NCI-H2029 (cell line): ENCODE measurements around the gene RTL10.
"Not testable (repeated sequence)": the region's sequence is repeated elsewhere in the genome, so short reads cannot be mapped to it uniquely, and the experiment has no call there.

Source experiments
- DNase-seq: peaks from one replicate; lab custom pipeline; 2025; lab: John Stamatoyannopoulos, UW

RTL10 gene

DNA sequence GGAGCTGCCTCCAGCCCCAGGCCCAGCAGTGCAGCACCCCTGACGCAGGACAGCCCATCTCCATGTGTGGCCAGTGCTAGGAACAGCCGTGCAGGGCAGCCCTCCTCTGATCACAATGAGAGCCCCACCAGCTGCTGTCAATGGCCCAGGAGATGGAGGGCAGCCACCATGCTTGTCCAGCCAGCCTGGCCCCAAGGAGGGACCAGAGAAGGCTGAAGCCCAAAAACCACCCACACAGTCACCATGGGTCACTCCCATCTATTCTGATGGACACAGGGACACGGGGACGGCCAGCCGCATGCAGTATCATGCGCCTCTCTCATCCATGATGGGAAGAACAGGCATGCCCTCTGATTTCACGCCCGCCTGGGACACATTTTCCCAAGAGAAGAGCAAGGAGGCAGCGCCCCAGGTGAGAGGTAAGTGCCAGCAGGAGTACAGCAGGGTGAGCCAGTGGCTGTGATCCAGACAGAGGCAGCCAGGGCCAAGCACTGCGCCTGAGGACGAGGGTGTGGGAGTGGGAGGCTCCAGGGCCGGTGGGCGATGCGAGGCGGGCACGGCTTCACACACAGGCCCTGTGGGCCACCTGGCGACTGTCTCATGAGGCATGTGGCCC, 33.6 kb upstream of the RTL10 start:
- DNase-seq, result no peak

DNA sequence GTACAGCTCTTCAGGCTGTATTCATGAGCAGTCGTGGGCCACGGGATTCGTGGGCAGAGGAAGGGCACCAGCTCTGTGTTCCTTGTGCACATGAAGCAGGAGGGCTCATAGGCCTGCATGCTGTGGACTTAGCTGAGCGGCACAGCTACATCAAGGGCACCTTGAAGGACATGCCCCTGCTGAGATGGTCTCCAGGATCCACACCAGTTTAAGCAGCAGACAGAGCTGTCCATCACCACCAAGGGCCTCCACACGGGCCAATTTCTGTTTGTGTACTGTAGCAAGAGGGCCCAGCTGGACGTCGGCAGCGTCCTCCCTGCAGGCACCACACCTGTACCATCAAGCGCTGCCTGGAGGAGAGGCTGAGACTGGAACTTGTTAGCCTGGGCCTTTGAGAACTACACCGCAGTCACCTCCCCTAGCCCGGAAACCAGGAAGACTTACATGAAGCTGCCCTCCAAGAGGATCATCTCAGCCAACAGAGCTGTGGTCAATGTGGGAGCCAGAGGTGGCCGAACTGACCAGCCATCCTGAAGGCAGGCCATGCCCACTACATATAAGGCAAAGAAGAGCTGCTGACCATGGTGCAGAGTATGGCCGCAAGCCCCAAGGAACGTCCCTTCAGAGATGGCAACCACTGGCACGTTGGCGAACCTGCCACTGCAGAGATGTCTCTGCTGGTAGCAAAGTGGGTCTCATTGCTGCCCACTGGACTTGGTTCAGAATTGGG, 32.7 kb upstream of the RTL10 start:
- DNase-seq, result no peak

DNA sequence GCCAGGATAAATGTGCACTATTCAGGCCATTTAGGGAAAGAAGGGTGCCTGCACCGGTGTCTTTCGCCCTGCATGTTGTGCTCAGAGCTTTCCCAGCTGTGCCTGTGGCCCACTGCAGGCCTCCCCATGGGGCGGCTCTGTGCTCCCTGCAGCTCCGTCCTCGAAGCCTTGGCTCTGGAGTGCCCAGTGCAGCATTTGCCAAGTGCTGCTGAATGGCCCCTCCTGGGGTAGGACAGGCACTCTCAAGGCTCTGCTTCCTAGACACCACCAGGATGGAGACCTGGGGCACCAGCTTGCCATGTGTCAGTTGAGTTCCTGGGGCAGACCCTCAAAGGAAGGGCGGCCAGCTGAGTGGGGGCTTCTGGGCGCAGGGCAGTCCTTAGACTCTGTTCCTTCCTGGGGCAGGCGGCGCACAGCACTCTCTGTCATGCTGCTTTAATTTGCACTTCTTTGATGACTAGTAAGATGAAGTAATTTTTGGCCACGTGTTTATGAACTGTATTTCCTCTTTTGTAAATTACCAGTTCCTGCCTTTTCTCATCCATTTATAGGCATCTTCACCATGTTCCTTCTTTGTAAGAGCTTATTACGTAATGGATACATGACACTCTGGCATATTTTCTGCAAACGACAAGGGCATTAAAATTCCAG, 32.1 kb upstream of the RTL10 start:
- peak; percentile 90 for DNase-seq

DNA sequence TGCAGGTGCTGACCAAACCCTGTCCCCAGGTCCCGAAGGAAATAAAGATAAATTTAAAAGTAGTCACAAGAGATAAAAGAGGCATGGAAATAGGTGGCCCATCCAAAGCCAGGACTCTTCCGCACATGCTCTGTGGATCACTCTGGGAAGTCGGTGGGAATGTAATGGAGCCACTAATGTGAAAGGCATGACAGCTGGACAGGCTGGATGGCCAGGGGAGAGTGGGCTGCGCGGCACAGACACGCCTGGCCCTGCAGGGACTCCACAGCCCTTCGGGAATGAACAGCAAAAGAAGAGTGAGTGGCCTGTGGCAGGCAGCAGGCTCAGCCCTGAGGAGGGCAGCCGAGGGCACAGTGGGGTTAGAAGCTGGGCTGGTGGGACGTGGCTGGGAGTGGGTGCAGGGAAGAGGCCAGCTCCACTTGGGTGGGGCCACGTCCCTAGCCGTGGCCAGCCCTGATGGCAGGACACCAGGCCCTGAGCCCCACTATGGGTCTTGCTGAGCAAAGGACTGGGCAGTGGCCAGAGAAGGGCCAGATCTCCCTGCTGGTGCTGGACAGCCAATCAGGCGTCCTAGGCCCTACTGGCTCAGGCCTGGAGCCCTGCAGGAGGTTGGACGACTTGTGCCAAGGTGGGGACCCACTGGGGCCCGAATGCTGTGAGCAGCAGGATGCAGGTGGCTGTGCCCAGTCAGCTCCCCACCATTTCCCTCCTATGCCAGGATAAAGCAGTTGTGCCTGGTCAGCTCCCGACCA, 31.3 kb upstream of the RTL10 start:
- no peak for DNase-seq

DNA sequence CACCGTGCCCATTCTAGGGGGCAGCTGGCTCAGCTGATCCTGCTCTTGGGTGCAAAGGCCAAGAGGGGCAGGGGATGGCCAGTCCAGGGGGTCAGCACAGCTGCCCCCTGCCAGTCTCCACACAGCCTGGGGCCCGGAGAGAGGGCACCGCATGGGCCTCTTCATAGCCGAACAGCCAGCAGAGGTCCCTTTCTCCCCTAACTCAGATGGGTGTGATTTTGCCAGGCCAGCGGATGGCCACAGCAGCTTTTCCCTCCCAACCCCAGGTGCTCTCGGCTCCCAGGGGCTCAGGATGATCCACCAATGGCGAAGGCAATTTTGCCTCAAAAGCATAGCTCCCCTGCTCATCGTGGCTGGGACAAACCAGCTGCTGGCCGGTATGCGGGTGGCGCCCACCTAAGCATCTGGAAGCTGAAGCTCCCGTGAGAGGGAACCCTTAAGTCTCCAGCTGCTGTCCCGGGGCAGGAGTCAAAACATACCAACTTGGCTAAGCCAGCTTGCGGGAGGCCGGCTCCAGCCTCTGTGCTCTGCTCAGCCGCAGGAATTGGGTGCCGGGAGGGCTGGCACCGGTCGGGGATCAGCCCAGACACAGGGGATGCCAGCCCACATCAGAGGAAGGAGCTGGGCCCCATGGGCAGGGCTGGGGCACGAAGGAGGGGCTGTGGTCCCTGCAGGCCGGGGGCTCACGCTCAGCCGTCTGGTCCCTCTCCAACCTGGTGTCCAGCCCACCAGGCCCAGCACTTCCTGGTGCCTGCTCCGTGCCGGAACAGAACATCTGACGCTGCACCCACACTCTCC, 30.5 kb upstream of the RTL10 start:
- no peak for DNase-seq

DNA sequence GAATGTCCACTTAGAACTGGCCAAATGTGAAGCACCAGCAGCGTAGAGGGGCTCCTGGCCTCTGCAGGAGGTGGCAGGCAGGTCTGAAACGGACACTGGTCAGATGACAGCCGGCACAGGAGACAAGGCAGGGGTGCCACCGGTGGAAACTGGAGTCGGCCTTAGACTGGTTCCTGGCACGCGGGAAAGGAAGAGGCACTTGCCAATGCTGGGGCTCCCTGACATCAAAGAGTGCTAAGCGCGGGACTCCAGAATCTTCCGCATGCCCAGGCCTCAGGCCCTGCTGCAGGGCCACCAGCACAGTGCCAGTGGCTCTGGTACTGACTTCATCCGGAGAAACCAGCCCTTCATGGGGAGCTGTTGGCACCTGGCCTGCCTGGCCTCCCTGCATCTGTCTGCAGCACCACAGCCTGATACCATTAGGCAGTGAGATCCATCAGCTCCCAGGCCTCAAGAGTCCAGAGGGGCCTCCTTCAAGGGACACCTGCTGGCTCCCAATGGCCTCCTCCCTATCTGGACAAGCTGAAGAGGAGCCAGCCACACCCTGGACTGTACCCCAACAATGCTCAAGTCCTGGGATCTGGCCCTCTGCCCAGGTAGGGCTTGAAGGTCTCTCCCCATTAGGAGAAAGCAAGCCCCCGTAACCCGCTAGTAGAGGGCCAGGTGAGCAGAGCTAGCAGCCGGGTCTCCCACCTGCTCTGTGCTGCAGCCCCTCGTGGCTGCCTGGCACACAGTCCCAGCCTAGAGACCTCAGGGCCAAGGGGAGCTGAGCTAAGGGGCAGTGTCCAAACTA, 29.7 kb upstream of the RTL10 start:
- no peak for DNase-seq

DNA sequence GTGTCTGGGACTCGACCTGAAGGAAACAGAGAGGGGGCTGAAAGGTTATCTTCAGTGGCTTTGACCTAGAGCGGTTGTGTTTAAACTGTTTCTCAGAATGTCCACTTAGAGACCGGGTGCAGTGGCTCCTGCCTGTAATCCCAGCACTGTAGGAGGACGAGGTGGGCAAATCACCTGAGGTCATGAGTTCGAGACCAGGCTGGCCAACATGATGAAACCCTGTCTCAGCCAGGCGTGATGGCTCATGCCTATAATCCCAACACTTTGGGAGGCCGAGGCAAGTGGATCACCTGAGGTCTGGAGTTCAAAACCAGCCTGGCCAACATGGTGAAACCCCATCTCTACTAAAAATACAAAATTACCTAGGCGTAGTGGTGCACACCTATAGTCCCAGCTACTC, 28.8 kb upstream of the RTL10 start:
- DNase-seq, result not testable (repeated sequence)

DNA sequence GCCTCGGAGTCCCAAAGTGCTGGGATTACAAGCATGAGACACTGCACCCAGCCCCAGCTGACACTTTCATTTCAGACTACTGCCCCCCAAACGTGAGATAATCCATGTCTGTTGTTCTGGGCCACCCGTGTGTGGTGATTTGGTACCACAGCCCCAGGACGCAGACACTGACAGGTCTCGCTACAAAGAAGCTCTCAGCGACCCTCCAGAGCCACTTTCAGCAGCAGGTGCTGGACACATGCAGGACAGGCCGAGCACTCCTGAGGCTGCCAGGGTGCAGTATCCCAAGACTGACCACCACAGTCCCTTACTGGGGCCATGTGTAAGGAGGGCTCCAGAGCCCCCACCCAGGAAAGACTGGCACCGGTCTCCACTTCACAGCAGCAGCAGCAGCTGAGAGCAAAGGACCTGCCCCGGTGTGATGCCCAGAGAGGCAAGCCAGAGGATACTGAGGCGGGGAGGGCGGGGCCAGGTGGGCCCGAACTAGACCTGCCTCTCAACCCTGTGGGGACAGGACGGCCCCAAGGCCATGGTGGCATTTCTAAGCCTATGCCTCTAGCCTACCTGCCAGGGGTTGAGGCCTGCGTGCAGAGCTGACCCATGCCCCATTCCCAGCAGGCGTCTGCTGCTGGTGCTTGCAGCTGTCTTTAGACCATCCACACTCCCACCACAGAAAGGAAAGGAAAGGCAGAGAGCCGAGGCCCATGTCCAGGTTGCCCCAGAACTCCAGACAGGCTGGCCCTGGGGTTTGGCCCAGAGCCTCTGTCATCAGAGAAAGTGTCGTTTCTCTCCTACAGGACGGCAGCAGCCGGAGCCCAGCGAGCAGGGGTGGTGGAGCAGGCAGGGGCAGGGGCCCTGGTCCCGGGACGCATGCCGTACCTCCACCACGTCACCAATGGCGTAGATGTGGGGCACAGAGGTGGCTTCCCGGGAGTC, 28.0 kb upstream of the RTL10 start:
- no peak for DNase-seq

DNA sequence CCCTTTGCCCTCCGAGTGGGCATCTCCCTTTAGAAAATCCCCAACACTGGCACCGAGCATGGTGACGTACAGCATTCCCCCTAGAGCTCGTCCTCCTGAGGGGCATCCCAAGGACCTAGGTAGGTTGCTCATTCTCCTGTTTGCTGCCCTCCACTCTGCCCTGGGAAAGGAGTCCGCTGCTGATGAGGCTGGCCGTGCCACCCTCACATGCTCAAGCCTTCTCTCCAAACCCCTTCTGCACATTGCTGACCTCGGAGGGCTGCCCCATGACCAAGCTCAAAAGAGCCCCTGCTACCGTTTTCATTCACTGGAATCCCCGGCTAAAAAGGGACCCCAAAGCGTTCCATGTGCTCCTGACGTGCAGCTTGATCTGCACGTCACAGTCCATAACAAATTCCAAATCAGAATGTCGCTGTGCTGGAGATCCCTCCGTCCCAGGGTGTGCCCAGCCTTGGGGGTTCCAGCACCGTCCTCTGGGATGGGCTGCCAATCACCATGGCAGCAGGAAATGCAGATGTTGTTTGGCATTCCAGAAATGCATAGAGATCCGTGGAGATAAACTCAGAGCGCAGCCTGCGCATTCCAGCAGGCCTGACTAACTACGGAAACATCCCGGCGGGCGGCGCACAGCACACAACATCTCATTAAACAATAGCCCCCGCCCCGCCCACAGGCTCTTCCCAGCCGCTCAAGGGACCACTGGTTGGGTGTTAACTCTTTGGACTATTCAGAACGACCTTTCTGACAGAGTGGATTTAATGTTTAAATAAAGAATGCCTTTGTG, 26.3 kb upstream of the RTL10 start:
- DNase-seq, result no peak

DNA sequence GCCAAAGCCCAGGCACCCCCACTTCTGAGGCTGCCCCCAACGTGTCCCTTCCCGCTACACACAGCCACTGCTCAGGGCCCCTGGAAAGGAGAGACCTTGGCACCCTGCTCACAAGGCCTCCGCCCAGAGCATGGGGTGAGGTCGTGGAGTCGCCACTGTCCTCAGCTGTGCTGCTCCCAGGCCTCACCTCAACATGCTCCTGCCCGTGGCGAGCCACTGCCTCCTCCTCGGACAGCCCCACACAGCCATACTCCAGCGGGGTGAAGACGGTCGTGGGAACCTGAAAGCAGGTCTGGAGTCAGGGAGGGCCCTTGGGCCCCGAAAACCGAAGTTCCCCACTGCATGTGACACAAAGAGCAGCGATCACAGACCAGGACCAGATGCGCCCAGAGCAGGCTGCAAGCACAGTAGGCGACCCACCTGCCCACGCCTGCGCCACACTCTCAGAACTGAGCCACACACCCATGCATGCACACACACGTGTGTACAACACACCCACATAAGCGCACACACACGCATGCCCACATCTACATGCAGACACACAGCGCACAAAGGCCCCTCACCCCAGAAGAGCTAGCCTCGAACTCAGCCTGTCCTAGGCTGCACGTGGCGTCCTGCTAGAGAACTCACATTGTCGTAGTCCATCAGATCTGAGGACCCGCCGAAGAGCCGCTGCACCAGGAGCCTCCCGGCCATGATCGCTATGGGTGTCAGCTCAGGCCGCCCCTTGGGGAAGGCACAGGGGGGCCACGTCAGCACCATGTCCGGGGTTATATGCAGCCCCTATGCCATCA, 25.5 kb upstream of the RTL10 start:
- DNase-seq, result no peak

DNA sequence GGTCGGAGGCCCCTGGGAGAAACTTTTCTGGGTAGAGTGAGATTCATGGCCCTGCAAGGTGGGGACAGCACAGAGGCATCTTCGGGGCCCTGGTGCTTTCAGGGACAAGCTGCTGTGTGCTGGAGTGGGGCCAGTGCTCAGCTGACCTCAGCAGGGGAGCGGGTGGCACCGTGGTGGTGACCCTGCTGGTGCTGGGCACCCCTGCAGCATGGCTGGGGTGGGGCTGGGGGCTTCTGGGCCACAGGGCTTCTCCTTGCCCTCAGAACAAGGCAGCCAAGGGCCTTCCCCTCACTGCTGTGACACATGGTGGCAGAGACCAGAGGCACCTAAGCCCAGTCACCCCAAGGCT, 24.9 kb upstream of the RTL10 start:
- no peak for DNase-seq

DNA sequence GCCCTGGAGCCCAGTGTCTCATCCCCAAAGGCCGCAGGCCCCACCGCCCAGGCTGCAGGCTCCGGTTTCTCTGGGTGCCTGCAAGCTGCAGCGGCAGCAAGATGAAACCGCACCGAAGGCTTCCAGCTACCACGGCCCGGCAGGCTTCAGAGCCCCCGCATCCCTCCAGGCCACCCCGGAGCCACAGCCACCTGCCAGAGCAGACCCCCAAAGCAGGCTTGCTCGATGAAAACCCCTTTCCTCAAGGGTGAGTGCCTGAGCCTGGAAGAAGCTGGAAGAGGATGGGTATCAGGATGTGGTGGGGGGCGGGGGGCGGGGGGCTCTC, 24.5 kb upstream of the RTL10 start:
- no peak for DNase-seq

DNA sequence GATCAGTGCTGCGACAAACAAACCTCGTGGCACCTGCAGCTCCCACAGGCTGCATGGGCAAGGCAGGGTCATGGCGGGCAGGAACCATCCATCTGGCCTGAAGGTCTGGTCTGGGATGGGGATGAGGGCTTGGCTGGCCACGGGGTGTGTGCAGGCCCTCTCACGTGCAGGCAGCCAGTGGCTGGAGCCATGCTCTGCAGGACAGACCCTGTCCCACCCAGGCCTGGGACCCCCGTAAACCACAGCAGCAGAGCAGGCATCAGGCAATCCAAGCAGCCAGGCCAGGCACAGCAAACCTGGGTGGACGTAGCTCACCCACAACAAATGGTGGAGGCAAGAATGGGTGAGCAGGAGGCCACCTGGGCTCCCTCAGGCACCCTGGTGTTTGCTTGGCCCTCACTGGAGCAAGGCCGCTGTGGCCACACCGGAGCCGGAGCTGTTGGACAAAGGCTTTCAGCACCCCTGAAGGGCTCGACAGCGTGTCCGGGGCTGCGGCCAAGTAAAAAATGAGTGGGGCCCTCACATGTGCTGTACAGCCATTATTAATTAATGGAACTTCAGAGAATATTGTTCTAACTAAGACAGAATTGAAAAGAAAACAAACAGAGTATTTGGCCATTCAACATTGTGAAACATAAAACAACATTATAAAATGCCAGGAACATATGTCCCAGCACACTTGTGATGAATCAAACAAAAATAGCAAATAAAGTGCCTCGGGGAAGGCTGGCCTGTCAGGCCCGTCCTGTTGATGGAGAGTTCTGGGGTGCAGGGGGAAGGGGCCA, 24.0 kb upstream of the RTL10 start:
- no peak for DNase-seq

DNA sequence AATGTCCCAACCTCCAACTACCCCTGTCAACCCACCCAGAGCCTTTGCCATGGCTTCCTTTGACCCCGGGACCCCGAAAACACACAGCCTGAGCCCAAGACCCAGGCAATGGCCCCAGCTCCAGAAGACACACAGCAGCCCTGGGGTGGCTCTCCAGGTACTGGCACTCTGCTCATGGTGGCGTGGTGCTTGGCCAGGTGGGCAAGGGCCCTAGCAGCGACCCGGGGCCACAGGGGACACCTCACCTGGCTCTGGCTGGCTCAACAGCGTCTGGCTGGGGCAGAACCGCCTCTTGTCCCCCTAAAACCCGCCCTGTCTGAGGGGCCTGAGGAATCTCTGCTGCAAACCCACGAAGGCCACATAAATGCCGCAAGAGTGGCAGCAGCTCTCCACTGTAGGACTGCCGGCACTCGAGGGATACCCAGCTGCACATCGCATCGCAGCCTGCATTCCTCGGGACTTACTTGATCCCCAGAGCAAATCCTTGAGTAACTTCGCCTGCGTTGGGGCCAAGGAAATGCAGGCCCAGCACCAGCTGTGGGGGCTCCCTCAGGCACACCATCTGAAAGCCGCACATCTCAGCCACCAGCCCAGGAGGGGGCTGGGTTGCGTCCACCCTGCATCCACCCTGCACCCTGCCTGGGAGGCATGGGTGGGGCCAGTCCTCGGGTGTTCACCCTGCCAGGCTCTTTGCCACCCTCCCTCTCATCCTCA, 23.1 kb upstream of the RTL10 start:
- no peak for DNase-seq

DNA sequence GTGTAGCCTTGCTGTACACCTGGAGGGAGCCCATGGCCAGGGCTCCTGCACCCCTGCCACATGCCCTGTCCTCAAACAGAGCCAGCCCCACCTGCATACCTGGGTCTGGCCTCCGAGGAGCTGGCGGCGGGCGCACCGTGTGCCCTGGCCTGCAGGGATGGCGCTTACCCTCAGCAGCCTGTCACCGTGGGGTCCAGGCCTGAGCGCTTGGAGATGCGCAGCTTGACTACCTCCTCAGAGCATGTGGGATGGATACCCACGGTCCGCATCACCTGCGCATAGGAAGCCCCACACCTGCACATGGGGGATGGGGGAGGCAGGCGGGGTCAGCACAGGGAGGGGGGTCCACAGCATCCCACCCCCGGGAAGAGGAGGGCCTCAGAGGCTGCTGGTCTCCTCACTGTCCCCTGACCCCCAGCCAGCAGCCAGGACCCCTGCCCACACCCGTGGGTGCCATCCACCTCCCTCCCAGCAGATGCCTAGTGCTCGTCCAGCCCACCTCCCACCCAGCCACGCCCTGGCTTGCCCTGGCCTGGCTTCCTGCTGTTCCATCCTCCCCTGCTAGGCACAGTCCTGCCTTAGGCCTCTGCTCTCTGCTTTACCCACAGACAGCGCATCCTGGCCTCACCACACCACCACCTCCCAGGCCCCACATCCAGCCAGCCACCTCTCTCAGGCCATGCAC, 22.4 kb upstream of the RTL10 start:
- DNase-seq, result no peak

DNA sequence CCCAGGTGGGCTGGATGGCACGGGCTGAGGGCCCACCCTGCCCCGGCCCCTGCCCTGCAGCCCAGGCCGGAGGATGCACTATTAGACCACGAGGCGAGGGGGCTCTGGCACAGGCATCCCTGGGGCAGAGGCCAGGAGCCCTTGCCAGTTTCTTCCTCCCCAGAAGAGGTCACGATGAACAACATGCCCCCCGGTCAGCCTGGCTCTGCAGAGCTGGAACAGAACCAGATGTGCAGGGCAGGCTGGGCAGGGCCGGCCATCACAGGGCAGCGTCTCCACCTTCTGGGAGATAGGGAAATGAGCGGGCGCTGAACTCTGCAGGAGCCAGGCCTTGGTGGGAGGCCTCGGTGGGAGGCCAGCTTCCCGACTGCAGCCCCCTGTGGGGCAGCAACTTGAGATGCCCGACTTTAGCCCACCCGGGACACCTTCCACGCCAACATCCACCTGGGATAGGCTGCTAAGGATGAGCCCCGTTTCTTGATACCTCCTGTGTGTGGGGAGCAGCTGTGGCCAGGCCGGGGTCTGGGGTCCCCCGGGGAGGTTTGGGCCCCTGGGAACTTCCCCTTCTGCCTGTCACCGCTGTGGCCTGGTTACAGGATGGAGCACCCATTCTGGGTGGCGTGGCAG, 21.8 kb upstream of the RTL10 start:
- DNase-seq, result no peak
